Dermis microvascular lymphatic vessel endothelial cell (primary cell): ENCODE measurements around the gene CLPTM1L. TPM values are rescaled to one million over a fixed set of nuclear protein-coding genes. Genes with fewer than 3 reads are reported as not detected.
"Not testable (repeated sequence)": the region's sequence is repeated elsewhere in the genome, so short reads cannot be mapped to it uniquely, and the experiment has no call there.

ENCODE experiments used
- DNase-seq, 2 donors: peaks; one replicate each; pipeline versions ENCODE4 v3.0.0 to v3.0.0-alpha.2; 2010; ENCODE audit warnings: low read depth in 2 of 2
- total RNA-seq: library from RNA; depleted of rRNA; stranded (reverse); fragments of >200 nt; gene quantifications from 2 replicates; pipeline ENCODE4 v1.2.1, GENCODE V29; 2014

Gene CLPTM1L
- total RNA-seq, 1 donor from 2014 or later: 256 TPM

- no peak for DNase-seq
Observed at GRCh38 chr5:1278216-1278615, 66.7 kb downstream of the CLPTM1L start.

GRCh38 chr5:1277781-1278180, 67.1 kb downstream of the CLPTM1L start:
- DNase-seq: no peak

- no peak for DNase-seq
Observed at GRCh38 chr5:1277331-1277730, 67.6 kb downstream of the CLPTM1L start.

- DNase-seq: no peak
Observed at GRCh38 chr5:1276930-1277329, 68.0 kb downstream of the CLPTM1L start.

- not testable (repeated sequence) for DNase-seq
Observed at GRCh38 chr5:1275397-1276391, 69.2 kb downstream of the CLPTM1L start.

GRCh38 chr5:1274471-1274870, 70.4 kb downstream of the CLPTM1L start:
- no peak for DNase-seq

DNA sequence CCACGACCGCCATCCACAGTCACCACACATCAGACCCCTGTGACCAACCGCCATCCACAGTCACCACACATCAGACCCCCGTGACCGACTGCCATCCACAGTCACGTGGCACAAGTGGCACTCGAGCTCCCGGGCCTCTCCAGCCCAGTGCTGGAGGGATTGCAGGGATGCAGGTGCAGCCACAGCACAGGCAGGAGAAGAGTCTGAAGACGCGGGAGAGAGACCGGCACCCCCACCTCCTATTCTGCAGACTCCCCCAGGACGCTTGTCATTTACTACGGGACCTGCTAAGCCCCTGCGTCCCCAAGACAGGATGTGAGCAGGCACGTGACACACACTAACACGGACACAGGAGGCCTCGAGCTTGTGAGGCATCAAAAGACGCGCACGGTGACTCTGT, 71.2 kb downstream of the CLPTM1L start:
- DNase-seq: no peak

DNA sequence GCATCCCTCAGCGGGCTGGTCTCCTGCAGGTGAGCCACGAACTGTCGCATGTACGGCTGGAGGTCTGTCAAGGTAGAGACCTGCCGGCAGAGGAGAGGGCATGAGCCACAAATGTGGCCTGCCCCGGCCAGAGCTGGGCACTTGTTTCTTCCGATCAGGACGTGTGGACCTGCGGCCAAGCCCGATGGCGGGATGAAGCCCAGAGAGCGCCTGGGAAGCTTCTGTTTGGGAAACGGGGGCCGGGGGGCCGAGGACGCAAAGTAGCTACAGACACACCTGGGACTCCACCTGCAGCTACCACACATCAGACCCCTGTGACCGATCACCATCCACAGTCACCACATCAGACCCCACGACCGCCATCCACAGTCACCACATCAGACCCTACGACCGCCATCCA, 72.7 kb downstream of the CLPTM1L start:
- no peak for DNase-seq

DNA sequence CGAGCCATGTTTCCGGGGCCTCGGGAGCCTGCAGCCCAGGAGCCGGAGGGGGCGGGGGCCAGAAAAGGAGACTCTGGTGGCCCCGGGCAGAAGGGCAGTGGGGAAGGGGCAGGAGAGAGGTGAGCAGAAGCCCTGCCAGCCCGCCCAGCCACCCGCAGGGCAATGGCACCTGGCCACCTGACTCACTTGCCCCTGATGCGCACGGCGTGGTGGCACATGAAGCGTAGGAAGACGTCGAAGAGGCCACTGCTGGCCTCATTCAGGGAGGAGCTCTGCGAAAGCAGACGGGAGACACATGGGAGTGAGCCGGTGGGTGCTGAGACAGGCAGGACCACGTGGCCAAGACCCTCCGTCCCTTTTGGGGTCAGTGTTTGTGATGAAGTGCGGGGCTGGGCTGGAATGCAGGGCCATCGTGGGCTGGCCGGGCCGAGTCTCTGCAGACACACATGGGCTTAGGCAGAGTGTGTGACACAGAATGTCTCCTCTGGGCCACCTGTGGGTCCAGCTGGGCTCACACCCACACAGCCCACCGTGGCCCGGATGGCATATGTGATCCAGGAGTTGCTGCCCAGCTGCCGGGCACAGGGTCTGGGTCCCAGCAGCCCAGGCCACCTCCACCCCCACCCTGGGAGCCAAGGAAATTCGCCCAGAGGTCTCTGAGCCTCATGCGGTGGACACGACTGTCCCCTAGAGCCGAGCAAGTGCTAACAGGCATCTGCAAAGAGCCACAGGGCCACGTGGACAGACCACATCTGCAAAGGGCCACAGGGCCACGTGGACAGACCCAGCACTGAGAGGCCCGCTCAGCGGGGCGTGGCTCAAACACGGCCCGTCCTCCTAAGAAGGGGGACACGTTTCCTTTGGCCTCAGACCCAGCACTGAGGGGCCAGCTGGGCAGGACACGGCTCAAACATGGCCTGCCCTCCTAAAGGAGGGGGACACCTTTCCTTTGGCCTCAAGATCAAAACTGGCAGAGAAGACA, 73.7 kb downstream of the CLPTM1L start:
- no peak for DNase-seq

GRCh38 chr5:1270426-1270825, 74.5 kb downstream of the CLPTM1L start:
- no peak for DNase-seq

- no peak for DNase-seq
Observed at GRCh38 chr5:1268666-1269065, 76.2 kb downstream of the CLPTM1L start.

DNA sequence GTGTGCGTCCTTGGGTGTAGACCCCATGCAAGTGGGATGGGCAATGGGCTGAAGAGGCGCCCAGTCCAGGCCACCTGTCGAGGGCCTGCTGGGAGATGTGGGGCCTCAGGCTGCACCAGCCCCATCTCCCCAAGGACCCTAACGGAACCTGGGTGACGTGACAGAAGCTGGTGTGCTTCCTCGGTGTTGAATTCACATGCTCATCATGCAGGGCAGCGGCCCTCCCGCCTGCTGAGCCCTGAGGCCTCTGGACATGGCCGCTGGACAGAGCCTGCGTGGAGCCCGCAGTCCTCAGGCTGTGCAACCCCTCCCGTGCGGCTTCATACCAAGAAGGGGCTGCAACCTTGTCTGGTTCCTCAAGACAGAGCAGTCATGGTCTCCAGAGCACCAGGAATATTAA, 76.8 kb downstream of the CLPTM1L start:
- DNase-seq: no peak

Other genes starting within 250 kb of the CLPTM1L start
- gene SLC12A7, start 233.0 kb downstream of the CLPTM1L start, total RNA-seq: 20.2 and 32.2 TPM in 2 replicates
- gene SLC6A19, start 143.5 kb downstream of the CLPTM1L start, total RNA-seq: not detected in 2 replicates
- gene SLC6A18, start 119.7 kb downstream of the CLPTM1L start, total RNA-seq: not detected in 2 replicates
- gene TERT, start 50.0 kb downstream of the CLPTM1L start, total RNA-seq: not detected in 2 replicates
- gene SLC6A3, start 100.3 kb upstream of the CLPTM1L start, total RNA-seq: not detected in 2 replicates
- gene LPCAT1, start 178.9 kb upstream of the CLPTM1L start, total RNA-seq: 18.7 and 26.3 TPM in 2 replicates